GM19193 (cell line): ENCODE measurements around the gene RTTN.

Source experiments
- POLR2A ChIP-seq: IDR thresholded peaks from 4 replicates; pipeline ENCODE4 v1.6.1; 2011; ENCODE audit not compliant: insufficient read depth, insufficient read length; ENCODE audit errors: extremely low read depth

RTTN gene

DNA sequence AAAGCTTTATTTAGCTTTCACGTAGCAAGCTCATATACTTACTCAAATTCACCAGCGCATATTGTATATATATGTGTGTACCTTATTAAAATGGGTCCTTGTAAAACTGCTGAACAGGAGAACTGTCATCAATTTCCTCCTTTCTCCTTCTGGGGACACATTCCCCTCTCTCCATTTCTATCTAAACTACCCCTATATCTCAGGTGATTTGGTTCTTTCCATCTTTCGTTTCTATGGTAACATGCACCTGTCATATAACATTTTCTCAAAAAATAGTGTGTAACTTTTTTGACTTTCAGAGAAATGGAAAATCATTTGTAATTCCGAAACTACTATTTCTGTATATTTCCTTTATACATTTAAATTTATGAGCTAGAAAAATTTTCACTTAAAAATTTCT, 174.3 kb downstream of the RTTN start:
- no peak for TF ChIP-seq POLR2A

- TF ChIP-seq POLR2A = no peak
Observed at GRCh38 chr18:70030728-70031127, 174.8 kb downstream of the RTTN start.

GRCh38 chr18:70029163-70029562, 176.3 kb downstream of the RTTN start:
- TF ChIP-seq POLR2A = no peak

DNA sequence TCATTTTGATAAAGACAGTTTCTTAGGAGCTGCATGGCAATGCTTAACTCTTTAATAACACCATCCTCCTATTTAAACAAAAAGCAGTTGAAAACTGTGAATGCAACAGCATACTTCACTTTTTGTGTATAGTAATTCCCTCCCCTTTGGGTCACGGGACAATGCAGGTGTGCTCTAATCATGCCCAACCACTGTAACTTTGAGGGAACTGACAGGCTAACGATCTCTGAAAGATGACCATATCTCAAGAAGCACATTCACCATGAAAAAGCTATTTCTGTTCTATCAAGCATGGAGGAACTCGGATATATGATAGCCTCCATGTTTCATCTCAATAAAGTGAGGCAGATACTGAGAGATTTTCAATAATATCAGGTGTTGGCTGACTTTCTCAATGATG, 176.8 kb downstream of the RTTN start:
- no peak for TF ChIP-seq POLR2A

DNA sequence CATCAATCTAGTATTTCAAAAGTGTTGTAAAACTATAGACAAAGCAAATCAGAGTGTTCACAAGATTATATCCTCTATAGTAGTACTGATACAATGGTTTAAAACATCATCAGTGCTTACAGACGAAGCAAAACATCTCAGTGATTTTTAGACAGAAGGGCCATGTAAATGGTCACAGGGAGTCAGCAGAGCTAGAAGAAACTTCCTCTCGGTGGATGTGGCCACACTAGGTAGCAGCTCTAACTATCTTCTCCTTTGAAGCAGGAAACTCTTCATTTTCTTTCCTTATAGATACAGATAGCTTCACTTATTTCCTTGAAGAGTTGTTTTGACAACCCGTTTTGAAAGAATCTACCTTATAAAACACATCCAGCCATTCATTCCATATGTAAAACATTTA, 177.4 kb downstream of the RTTN start:
- TF ChIP-seq POLR2A = no peak

DNA sequence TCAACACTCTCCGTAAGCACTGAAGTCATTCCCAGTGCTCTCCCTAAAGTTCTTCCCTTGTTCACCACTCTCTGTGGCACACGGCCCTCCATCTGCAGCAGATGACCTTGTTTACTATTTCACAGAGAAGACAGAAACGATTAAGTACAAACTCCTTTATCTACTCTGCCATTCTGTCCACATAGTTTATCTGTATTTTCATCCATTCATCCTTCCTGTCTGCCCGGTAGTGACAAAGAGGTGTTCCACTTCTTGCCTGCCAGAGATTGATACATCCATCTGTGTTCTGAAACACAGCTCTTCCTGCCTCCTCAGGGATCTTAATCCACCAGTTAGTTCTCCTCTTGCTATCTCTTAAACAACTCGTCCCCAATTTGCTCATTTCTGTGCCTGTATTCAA, 179.9 kb downstream of the RTTN start:
- TF ChIP-seq POLR2A = no peak

DNA sequence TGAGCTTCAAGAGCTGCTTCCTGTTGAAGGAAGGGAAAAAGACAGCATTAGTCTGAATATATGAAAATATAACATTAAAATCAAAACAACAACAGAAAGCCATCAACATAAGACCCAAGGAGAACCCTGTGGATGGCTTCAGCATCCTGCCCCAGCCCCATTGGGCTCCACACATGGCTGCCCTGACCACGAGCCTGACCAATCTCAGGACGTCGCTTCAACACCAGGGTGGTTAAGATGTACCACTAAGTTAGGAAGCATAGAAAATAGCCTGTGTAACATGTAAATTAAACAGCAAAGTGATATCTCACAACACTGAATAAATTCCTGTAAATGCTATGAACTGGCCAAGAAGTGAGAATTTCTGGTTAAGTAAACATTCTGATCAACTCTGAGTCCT, 180.7 kb downstream of the RTTN start:
- no peak for TF ChIP-seq POLR2A

DNA sequence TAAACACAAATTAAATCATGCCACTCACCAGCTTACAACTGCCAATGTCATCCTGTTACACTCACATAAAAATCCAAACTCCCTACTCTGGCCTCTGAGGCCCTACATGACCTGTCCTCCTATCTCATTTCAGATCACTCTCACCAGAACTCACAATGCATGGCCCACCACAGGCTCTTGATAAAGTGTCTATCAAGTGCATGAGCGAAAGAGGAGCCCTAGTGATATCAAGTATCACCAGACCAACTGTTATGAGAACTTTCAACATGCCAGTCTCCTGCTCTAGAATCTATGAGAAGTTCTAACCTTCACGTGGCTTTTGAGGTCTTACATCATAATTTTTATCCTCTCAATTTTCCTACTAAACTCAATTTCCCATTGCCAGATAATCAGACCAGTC, 181.4 kb downstream of the RTTN start:
- TF ChIP-seq POLR2A = no peak

DNA sequence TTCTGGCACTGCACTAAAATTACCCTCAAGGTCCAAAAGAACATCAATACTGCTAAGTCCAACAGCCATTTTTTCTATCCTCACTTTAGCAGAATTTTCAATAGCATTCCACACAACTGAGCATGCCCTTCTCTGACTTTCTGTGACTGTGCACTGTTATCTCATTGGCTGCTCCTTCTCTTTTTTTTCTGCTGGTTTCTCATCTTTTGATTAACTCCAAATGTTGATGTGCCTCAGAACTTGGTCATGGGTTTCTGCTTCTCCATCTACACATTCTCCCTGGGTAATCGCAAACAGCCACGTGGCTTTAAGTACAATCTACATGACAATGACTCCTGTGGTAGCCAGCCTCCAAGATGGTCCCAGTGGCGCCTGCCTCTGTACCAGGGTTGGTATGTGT, 182.9 kb downstream of the RTTN start:
- TF ChIP-seq POLR2A = no peak

DNA sequence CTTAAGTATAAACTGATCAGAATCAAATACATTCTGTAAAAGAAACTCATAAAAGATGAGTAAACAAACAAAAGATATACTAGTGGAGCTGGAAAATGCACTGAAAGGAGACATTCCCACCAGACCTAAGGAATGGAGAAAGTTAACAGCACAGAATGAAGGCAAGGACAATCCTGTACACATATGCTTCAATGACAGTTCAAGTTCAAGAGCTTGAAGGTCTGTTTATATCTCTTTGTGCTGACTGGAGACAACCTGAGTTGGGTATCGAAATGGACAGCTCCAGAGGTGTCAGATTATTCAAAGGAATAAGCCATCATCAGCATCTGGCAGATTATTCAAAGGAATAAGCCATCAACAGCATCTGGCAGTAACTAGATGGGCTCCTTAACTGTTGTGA, 184.0 kb downstream of the RTTN start:
- TF ChIP-seq POLR2A = no peak

DNA sequence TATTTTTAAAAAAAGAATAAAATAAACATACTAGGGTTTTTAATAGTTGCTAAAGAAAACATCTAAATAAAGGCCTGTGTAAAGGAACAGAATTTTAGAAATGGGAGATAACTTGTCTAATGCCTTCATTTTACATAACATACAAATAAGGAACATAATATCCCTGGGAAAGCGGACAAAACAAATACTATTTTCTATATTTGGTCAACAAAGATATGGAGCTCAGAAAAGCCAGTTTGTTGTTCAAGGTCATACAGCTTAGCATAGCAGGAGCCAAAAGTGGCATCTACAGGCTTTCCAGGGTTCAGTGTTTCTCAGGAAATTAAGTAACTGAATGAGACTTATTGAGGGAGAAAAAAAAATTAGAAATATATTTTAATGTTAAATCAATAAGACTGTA, 184.4 kb downstream of the RTTN start:
- TF ChIP-seq POLR2A = no peak

- no peak for TF ChIP-seq POLR2A
Observed at GRCh38 chr18:70019991-70020390, 185.5 kb downstream of the RTTN start.

DNA sequence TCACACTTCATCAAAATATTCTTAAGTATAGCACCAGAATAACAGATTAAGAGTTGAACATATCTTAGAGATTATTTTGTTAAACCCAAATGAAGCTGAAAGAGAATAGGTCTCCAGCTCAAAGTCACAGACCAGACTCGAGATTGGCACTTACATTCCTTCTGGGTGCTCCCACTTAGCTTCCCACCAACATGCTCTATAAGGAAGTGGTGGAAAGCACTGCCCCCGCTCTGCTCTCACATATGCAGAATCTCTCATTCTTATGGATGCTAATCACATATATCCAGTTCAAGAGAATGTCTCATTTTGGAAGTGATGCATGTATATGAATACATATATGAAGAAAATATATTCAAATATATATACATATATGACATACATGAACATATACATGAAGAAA, 186.4 kb downstream of the RTTN start:
- no peak for TF ChIP-seq POLR2A

GRCh38 chr18:70015127-70015526, 190.4 kb downstream of the RTTN start:
- TF ChIP-seq POLR2A = no peak

DNA sequence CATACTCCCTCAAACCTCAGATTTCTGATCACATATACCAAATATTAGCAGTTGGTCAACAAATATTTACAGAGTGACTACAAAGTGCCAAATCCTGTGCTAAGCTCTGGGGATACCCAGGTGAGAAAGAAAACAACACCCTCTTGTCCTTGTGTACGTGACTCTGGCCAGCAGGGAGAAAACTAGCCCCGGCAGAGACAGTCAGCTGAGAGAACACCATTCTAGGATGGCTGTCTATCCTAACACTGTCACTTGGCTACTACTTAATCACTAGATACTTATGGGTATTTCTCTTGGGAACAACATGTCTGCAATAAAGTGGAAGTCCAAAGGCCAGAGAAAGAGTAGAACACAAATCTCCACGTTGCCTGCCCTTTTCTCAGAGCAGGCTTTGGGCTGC, 199.9 kb downstream of the RTTN start:
- TF ChIP-seq POLR2A = no peak

DNA sequence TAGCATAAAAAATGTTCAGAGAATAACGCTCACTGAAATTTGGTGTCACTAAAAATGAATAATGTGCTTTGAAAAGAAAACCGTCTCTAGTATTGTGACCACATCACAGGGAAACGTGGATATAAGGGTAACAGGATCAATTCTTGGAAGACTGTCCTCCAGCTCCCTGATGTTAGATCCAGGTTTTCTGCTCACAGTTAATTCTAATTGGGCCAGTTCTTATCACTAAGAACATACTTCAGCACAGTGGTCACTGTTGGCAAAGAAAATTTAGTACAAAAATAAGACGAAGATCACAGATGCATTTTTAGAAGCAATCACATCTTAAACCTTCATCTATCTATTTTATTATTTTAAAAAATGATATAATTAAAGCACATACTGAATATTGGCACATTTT, 200.8 kb downstream of the RTTN start:
- no peak for TF ChIP-seq POLR2A

GRCh38 chr18:69999656-70000055, 205.8 kb downstream of the RTTN start:
- TF ChIP-seq POLR2A = no peak
